NCI-H524 treated with DMSO at 0.1 percent for 48 hours (cell line): ENCODE data around the gene LDLRAP1.

Experiments used
- DNase-seq: peaks from one replicate; lab custom pipeline; 2025; lab: John Stamatoyannopoulos, UW

Gene LDLRAP1

GRCh38 chr1:25609921-25610320 lies 66.5 kb downstream of the LDLRAP1 start:
- no peak for DNase-seq

GRCh38 chr1:25610822-25611630 lies 67.6 kb downstream of the LDLRAP1 start:
- DNase-seq, result no peak

GRCh38 chr1:25611843-25612242 lies 68.4 kb downstream of the LDLRAP1 start:
- no peak for DNase-seq

- DNase-seq, result no peak
Observed at GRCh38 chr1:25612421-25612820, 69.0 kb downstream of the LDLRAP1 start.

- DNase-seq, result no peak
Observed at GRCh38 chr1:25613091-25613490, 69.7 kb downstream of the LDLRAP1 start.

DNA sequence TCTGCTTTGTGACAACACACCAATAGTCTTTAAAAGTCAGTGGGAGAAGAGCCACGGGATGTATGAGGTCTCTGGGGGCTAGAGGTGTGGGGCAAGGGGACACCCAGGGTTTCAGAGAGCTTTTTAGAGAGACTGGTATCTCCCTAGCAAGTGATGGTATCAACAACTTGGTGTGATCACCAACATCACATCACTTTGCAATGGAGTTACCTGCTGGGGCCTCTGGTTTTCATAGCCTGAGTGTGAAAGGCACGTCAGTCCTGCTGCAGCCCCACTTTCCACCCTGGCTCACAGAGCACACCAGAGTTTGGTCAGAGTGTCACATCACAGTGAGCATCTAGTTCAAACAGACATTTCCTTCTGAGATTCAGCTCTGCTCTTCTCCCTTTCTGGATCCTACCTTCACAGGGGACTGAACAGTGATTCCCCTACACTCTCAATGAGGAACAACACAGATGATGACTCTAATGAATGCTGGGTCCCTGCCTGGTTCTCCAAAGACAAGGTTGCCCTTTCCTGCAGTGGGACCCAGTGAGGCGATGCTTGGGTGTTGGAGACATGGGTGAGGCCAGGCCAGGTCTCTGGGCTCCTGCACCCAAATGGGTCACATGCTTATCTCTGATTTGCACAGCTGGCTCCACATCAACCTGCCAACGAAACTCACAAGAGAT lies 71.2 kb downstream of the LDLRAP1 start:
- DNase-seq, result no peak

GRCh38 chr1:25615172-25615541 lies 71.8 kb downstream of the LDLRAP1 start:
- no peak for DNase-seq

- no peak for DNase-seq
Observed at GRCh38 chr1:25615563-25616094, 72.2 kb downstream of the LDLRAP1 start.

GRCh38 chr1:25616095-25616986 lies 72.9 kb downstream of the LDLRAP1 start, which contains the start of gene MAN1C1:
Gene MAN1C1 (plus strand): TSS chr1:25616791. CDS start chr1:25617798, 1,007 bp downstream.
- DNase-seq, result peak; percentile 52

DNA sequence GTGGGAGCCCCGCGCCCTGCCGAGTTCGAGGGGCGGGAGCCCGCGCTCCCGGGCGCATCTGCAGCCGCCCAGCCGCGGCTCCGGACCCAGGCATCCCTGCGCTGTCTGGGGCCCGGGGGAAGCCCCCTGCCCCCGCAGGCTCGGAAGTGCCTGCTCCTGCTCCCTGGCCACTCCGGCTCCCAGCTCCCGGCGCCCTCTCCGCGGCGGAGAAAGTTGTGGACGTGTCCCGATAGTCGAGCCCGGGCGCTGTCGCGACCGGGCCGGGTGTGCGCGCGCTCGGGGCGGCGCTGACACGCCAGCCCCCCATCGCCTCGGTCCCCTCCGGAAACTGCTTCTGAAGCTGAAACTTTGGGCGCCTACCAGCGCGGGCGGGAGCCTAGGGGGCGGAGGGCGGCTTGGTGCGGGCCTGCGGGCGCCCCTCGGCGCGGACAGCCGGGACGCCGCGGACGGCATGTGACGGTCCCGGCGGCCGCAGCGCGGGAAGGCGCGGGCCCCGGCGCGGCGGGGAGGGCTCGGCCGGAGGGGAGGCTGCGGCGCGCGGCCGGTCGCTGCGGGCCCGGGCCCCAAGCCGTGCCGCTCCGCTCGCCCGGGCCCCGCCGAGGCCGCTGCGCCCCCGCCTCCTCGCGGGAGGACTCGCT lies 73.7 kb downstream of the LDLRAP1 start:
- no peak for DNase-seq

GRCh38 chr1:25617625-25618432 lies 74.4 kb downstream of the LDLRAP1 start:
- DNase-seq, result no peak

DNA sequence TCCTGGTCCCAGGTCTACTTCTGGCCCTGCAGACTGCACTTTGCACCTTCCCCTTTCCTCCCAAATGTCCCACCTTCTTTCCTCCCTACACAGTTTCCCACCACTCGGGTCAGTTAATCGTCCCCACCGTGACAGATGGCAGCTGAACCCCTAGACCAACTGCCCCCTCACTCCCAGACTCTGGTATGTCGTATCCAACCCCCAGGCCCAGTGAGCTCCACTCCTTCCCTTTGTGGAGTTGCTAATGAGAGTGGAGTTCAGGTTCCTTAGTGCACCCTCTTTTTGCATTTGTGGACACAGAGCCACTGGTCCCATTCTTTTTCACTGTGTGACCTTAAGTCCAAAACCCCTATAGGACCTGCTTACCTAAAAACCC lies 75.0 kb downstream of the LDLRAP1 start:
- no peak for DNase-seq
